ENCODE data around the gene MLEC. TPM values are rescaled to one million over a fixed set of nuclear protein-coding genes. Genes with fewer than 3 reads are reported as not detected.

Gene MLEC, protein sequence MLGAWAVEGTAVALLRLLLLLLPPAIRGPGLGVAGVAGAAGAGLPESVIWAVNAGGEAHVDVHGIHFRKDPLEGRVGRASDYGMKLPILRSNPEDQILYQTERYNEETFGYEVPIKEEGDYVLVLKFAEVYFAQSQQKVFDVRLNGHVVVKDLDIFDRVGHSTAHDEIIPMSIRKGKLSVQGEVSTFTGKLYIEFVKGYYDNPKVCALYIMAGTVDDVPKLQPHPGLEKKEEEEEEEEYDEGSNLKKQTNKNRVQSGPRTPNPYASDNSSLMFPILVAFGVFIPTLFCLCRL
- 87.0 and 105 TPM in 2 replicates for total RNA-seq

GRCh38 chr12:120686690-120687577 is at the start of gene MLEC:
MLEC (plus strand) TSS chr12:120687149; CDS start chr12:120687297, 148 bp downstream.

DNA sequence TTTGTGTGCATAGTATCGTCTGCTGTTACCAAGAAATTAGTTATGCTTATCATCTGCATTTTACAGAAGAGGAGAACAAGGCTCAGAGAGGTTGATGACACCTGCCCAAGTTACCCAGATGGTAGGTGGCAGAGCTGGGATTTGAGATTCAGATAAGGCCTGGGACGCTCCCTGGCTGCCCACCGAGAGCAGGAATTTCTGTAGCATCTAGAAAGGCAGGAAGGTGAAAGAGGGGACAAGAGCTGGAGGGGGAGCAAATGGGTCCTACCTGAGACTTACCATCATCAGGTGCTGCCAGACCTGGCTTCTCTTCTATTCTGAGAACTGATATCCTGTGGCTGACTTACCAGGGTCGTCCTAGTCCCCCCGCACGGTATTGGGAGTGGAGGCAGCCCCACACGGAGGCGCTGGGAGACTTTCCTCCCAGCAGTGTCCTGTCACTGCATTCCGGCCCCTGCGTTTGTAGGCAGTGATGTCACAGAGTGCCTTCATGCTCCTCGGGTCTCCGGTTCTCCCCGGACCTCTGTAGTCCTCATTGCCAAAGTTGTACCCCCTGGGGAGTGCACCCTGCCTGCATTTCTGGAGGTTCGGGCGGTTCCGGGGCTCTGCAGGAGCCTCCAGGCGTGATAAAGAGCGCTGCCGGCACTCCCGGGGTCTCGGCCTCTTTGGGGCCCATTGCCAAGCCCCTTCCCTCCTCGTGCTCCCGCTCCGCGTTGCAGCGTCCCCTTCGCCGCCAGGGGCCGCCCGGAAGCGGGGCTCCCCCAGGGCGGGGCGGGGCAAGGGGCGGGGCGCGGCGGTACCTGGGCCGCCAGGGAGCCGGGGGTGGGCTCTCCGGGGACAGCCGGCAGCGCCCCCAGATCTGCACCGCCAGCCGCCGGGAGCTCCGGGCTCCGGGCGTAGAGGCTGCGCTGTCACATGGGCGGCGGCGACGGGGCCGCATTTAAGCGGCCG is 46.9 kb upstream of the MLEC start, which contains the start of gene CABP1:
Gene CABP1 (plus strand): TSS at position 856 of the 951 bp plus-strand sequence. CDS start 60 bp downstream, at position 916.

DNA sequence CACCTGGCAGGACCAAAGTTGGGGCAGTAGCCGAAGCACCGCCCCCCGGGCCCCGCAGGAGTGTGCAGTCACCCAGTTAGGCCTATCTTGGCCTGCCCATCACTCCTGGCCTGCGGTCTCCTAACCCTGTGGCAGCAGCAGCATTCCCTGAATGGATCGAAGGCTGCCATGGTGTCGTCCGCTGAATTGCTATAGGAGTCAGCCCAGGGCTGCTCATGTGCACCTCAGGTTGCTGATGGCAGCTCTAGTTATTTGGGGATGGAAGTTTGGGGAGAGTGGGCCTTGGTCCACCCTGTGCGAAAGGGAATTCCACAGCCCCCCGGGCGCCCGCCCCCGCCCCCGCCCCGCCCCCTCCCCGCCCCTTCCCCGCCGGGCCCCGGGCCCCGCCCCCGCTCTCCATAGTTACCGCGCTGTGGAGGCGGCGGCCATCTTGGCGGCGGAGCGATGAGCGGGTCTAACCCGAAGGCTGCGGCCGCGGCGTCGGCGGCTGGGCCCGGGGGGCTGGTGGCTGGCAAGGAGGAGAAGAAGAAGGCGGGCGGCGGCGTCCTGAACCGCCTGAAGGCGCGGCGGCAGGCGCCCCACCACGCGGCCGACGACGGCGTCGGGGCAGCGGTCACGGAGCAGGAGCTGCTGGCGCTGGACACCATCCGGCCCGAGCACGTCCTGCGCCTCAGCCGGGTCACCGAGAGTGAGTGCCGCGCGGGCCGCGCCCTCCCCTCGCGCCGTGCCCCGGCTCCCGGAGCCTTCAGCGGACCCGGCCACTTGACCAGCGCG is 23.3 kb downstream of the MLEC start, which contains the start of gene UNC119B:
Gene UNC119B (plus strand): TSS at position 428 of the 774 bp plus-strand sequence. CDS start 17 bp downstream, at position 445.

GRCh38 chr12:120725659-120726509 is 38.9 kb downstream of the MLEC start, which contains the start of gene ACADS:
ACADS (plus strand) TSS chr12:120725826; CDS start chr12:120725886, 60 bp downstream.

Other genes with a start within 250 kb of the MLEC start
- gene COX6A1, start 249.0 kb upstream of the MLEC start, total RNA-seq, result 480 and 586 TPM in 2 replicates
- 17.6 and 19.0 TPM in 2 replicates for gene TRIAP1, start 240.8 kb upstream of the MLEC start, total RNA-seq
- 18.6 and 19.8 TPM in 2 replicates for gene GATC, start 240.7 kb upstream of the MLEC start, total RNA-seq
- gene SRSF9, start 217.4 kb upstream of the MLEC start, total RNA-seq, result 151 and 223 TPM in 2 replicates
- gene DYNLL1, start 191.0 kb upstream of the MLEC start, total RNA-seq, result 377 and 386 TPM in 2 replicates
- 27.9 and 33.1 TPM in 2 replicates for gene COQ5, start 158.0 kb upstream of the MLEC start, total RNA-seq
- gene RNF10, start 152.8 kb upstream of the MLEC start, total RNA-seq, result 132 and 182 TPM in 2 replicates
- gene POP5, start 105.7 kb upstream of the MLEC start, total RNA-seq, result 34.0 and 54.2 TPM in 2 replicates
- 0.06 and 0.26 TPM in 2 replicates for gene CABP1, start 46.5 kb upstream of the MLEC start, total RNA-seq
- 17.5 and 18.8 TPM in 2 replicates for gene UNC119B, start 23.3 kb downstream of the MLEC start, total RNA-seq
- 9.4 and 10.0 TPM in 2 replicates for gene ACADS, start 38.7 kb downstream of the MLEC start, total RNA-seq
- gene SPPL3, start 217.2 kb downstream of the MLEC start, total RNA-seq, result 4.1 and 6.1 TPM in 2 replicates

Measured in aortic smooth muscle cell (primary cell).